Hematopoietic multipotent progenitor cell treated with erythropoietin and hydrocortisone succinate and interleukin-3 and kit ligand, for 15 days (in vitro differentiated cells): ENCODE data around the gene C6orf132.

Experiments
- DNase-seq: peaks from one replicate; pipeline ENCODE4 v3.0.0-alpha.2; 2015; ENCODE audit warnings: low spot score

Gene C6orf132

GRCh38 chr6:42104804-42105125 lies 37.7 kb downstream of the C6orf132 start:
- DNase-seq: no peak

- DNase-seq: peak; percentile 70
Measured at GRCh38 chr6:42104095-42104803, 38.2 kb downstream of the C6orf132 start.

- no peak for DNase-seq
Measured at GRCh38 chr6:42103753-42104094, 38.7 kb downstream of the C6orf132 start.

GRCh38 chr6:42103216-42103615 lies 39.2 kb downstream of the C6orf132 start:
- no peak for DNase-seq

- no peak for DNase-seq
Measured at GRCh38 chr6:42101186-42101657, 41.2 kb downstream of the C6orf132 start.

- no peak for DNase-seq
Measured at GRCh38 chr6:42100029-42100901, 42.2 kb downstream of the C6orf132 start.

GRCh38 chr6:42099340-42100028 lies 42.9 kb downstream of the C6orf132 start:
- no peak for DNase-seq

GRCh38 chr6:42095776-42096541 lies 46.5 kb downstream of the C6orf132 start:
- no peak for DNase-seq

- DNase-seq: no peak
Measured at GRCh38 chr6:42095094-42095493, 47.3 kb downstream of the C6orf132 start.

GRCh38 chr6:42093582-42094329 lies 48.7 kb downstream of the C6orf132 start:
- DNase-seq: no peak

- DNase-seq: no peak
Measured at GRCh38 chr6:42091718-42092023, 50.7 kb downstream of the C6orf132 start.

- DNase-seq: no peak
Measured at GRCh38 chr6:42090819-42091717, 51.4 kb downstream of the C6orf132 start.

GRCh38 chr6:42088101-42088591 lies 54.3 kb downstream of the C6orf132 start:
- no peak for DNase-seq

- DNase-seq: no peak
Measured at GRCh38 chr6:42086046-42087035, 56.1 kb downstream of the C6orf132 start.

- no peak for DNase-seq
Measured at GRCh38 chr6:42084889-42085288, 57.5 kb downstream of the C6orf132 start.

- DNase-seq: no peak
Measured at GRCh38 chr6:42083530-42083929, 58.9 kb downstream of the C6orf132 start.

GRCh38 chr6:42079941-42080464 lies 62.4 kb downstream of the C6orf132 start:
- DNase-seq: no peak

- DNase-seq: no peak
Measured at GRCh38 chr6:42078386-42078785, 64.0 kb downstream of the C6orf132 start.
